GM21576 (cell line): ENCODE results near the gene PARD3.
"Not testable (repeated sequence)": the region's sequence is repeated elsewhere in the genome, so short reads cannot be mapped to it uniquely, and the experiment has no call there.

Source experiments
- ATAC-seq: cut with Tn5 transposase; IDR thresholded peaks from one replicate; pipeline ENCODE4 v1.9.1; 2021; ENCODE audit warnings: mild to moderate bottlenecking, moderate library complexity; ENCODE audit not compliant: unreplicated experiment

Gene PARD3

DNA sequence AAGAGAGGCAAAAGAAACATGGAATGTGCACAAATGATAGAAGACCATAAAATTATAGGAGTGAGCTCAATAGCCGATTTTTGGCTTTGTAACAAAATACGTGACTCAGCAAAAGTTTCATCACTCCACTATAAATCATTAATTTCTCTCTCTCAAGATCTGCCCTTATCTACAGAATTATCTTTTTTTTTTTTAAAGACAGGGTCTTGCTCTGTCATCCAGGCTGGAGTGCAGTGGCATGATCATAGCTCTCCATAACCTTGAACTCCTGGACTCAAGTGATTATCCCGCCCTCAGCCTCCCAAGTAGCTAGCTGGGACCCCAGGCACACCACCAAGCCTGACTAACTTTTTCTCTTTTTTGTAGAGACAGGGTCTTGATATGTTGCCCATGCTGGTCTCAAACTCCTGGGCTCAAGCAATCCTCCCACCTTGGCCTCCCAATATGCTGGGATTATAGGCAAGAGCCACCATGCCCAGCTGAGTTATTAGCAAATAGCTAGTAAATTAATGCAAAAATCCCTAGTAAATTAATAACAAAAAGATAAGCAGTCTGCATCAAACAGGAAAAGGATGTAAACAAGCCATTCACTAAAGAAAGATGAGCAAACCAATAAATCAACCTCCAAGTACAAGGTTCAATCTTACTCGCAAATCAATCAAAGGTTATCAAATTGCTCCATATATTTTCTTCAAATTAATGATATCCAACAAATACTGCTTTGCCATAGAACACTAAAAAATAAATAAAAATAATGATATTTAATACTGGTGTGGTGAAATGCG, 450.7 kb downstream of the PARD3 start:
- ATAC-seq: no peak

DNA sequence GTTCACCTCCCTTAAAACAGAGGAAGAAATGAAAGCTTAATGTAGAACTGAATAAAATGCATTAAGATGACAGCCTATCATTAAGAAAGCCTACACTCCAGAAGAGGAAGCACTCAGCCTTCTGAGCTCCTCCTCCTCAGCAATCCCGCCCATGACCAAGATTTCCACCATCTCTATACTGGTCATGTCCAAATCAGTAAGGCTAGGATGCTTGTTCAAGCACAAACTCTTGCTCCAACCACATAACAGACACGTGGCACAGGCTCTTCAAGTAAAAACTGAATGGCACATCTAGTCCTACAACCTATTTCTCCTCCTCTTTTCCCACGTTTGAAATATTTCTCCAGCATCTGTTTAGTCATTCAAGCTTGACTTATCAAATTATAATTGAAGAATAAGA, 454.1 kb downstream of the PARD3 start:
- no peak for ATAC-seq

DNA sequence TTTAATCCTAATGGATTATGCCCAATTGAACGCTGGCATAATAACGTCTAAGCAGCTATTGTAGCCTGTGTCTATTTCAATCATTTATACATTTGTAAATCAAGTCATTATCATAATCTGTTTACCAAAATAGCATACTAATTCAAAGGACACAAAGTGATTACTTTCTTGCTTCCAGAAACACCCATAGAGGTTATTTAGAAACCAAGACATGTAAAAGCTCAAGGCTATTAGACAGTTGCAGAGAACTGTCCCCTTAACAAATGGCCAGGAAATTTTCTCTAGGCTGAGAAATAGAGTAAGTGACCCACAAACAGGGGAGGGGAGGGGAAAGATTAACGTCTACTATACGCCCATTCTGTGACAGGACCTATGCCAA, 455.7 kb downstream of the PARD3 start:
- ATAC-seq: no peak

DNA sequence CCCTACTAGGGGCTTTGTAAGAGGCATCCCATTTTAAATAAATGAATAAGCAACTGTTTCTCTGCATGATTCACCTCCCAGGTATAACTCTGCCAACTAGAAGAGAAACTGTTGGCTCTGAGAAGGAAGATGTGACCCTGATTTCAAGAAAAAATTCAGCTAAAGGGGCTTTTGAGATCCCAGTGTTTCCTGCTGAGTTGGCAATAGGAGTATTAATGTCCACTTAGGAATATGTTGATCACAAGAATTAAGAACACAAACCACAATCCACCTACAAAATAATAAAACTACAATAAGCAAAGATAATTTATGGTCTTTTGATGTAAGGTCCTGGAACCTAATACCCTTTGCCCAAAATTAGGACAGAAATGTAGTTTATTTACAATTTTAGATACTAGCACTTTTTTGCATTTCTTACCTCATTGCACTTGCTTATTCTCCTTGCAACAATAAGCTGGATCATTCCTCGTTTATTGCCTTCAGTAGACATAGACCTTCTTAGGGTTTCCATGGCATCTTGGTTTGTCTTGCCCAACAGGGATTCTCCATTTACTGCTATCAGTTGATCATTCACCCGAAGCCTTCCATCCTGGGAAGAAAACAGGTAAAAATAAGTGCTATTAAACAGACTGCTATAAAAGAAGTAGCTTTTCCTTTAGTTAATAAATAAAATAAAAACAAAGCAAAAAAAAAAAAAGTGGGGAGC, 456.2 kb downstream of the PARD3 start:
- ATAC-seq: no peak

DNA sequence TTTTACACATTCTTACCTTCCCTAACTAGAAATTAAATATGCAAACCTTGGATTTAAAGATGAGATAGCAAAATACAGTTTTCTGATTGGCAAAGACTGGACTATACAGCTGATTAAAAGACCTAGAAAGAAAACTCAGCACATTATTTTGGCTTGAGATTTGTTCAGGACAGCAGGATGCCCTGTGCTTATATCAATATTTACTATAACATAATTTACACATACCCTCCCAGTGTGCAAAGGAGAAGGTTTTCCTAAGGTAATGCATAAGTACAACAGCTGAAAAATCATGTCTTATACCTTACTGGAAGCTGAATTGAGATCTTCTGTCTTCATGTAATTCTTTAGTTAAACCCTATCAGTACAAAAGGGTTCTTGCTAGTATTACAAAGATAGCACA, 458.6 kb downstream of the PARD3 start:
- ATAC-seq: no peak

DNA sequence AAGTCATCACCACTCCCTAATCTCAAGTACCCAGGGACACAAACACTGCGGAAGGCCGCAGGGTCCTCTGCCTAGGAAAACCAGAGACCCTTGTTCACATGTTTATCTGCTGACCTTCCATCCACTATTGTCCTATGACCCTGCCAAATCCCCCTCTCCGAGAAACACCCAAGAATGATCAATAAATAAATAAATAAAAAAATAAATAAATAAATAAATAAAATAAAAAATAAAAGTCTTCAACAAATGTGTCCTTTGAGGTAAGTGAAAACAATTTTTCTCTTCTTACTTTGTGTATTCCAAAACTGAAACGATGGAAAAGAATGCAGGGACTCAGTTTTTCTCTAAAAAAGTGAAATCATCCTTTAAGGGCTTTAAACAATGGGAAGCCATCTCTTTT, 461.6 kb downstream of the PARD3 start:
- not testable (repeated sequence) for ATAC-seq

DNA sequence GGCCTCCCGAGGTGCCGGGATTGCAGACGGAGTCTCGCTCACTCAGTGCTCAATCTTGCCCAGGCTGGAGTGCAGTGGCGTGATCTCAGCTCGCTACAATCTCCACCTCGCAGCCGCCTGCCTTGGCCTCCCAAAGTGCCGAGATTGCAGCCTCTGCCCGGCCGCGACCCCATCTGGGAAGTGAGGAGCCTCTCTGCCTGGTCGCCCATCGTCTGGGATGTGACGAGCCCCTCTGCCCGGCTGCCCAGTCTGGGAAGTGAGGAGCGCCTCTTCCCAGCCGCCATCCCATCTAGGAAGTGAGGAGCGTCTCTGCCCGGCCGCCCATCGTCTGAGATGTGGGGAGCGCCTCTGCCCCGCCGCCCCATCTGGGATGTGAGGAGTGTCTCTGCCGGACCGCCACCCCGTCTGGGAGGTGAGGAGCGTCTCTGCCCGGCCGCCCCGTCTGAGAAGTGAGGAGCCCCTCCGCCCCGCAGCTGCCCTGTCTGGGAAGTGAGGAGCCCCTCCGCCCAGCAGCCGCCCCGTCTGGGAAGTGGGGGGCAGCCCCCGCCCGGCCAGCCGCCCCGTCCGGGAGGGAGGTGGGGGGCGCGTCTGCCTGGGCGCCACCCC, 462.4 kb downstream of the PARD3 start:
- not testable (repeated sequence) for ATAC-seq

DNA sequence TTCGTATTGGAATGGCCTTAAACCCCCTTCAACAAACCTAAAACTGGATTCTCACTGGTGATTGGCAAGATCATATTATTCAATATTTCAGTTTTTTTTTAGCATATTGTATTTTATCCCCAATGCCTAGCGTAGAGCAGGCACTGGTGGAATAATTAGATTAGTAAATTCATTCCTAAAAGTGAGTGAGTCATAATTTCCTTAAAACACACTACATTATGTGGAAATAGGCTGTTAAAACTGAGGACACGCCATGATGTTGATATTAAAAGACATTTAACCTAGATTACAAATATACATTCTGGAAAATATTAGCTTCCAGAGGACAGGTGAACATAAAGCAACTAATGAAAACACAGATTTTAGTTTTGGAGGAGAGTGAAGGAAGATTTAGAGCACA, 463.9 kb downstream of the PARD3 start:
- no peak for ATAC-seq

DNA sequence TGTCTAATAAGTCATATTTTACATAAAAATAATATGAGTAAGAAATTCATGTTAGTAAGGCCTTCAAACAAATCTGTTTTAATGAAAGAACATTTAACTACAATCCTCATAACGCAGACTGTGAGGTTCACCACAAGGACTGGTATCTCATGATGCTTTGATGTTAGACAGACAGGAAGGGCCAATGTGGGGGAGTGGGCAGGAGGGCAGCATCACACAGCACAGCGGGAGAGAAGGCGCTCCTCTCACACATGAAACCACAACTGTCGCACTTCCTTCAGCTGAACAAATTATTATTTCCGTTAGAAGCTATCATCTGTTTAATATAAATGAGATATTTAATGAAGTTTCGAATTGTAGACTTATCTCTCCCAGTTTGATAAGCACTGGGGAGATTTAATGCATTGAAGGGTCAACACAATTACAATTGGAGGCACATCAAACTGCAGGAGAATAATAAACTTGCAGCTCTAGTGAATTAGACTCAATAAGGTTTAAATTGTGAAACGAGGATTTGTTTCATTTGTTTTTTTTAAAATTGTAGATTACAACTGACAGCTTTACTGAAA, 466.1 kb downstream of the PARD3 start:
- ATAC-seq: no peak

DNA sequence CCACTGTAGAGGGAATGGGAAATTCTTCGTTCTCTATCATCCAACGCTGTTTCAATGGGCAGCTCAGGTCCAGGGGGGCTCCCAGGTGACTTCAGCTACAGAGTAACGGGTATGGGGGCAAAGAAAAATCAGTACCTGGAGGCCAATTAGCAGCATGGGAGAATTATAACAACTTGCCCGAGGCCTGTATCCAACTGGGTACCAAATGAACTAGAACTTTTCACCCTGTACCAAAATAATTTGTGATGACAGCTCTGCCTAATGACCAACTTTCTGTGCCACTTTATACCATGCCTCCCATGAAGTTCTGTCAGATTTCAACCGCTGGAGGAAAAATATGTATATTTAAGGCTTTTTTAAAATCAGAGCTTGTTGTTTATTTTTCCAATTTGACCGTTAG, 467.1 kb downstream of the PARD3 start:
- ATAC-seq: no peak

DNA sequence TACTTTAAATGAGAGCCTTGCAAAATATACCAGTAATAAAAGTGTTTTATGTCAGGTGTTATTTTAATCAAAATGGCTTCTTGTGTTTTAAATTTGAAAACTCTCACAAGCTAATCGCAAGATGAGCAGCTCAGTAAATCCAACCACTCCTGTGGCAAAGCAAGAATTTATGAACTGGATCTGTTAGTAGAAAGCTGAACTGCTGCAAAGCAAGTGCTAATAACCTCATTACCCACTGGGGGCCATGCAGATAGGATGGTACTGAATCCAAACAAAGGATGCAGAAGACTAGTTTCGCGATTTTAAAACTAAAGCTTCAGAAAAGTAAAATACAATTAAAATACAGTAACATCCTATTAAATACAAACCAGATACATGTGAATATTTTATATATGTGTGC, 468.0 kb downstream of the PARD3 start:
- ATAC-seq: no peak

DNA sequence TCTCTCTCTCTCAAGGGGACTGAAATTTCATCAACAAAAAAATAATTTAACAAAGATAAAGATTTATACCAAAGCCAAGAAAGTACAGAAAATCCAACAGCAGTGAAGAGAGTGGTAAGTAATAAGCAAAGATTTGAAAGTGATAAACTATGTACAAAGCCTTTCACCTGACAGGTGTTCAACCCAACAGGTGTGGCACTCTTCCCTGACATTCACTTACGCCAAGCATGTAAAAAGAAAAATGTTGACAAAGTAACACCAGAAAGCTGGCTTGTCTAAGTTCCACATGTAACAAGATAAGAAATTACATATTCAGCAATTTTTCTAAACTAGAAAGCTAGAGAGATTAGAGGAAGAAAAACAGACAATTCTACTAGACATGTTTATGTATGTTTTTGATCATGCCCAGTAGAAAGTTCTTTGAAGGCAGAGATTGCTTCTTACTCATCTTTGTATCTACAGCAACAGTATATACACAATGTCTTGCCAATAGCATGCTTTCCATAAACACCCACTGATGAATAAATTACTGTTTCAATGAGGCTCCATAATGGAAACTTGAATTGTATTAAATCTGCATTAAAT, 468.5 kb downstream of the PARD3 start:
- no peak for ATAC-seq

DNA sequence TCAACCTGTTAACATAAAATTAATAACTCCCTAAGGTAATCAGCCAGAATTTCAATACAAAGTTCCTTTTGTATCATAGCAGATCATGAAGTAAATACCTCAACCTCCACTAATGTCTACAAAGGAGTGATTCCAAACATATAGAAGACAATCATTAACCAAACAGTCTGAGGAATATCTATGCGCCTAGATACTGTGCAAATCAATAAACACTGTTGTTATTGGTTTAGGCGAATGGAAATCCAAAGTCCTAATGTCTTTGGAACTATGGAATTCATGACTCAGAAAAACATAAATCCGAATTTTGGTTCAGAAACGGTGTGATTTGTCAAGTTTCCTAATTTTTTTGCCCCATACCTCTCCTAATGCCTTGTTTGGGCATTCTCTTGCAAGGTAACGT, 469.7 kb downstream of the PARD3 start:
- no peak for ATAC-seq

DNA sequence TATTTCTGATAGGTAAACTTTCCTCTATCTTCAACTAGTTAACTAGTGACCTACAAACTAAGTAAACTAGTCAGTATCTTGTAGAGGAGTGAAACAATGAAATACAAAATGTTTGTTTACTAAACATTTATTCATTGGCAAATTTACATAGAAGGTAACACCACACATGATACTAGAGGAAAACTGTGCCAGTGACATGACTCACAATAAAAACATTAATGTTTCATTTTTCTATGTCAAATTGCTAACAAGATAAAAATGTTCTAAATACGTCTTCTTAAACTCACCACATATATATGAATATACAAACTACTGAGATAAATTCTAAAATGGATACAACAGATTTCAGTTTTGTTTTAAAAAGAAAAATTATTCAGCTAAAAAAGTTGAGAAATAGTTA, 471.3 kb downstream of the PARD3 start:
- ATAC-seq: no peak

DNA sequence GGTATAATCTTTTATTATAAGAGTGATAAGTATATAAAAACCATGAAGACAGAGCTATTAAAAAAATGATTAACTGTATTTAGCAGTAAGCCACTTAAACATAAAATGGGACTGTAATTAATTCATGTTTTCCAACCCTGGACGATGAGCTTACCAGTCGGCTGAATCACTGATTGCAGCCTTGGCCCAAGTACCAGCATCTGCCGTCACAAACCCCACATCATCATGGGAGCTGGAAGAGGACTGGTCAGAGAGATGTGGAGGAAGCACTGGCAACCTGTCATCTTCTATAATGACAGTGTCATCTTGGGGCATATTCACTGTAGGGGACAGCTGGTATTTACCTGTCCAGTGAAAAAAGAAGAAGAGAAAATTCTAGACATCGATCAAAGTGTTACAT, 473.6 kb downstream of the PARD3 start:
- ATAC-seq: no peak

DNA sequence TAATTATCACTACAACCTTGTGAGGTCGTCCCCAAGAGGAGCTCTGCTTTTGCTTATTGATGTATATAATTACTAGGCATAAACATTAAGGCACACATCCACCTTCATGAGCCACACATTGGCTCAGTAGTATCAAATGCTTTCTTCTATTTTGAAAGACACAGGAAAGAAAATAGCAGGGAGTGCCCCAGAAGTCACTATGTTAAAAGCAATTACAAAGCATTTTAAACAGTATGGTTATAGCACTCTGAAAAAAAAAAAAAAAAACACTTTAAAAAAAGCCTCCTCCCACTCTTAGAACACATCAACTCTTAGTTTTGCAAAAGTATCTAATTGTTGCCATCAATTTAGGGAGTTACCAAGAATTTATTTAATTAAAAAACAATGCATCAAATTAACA, 474.2 kb downstream of the PARD3 start:
- ATAC-seq: no peak

DNA sequence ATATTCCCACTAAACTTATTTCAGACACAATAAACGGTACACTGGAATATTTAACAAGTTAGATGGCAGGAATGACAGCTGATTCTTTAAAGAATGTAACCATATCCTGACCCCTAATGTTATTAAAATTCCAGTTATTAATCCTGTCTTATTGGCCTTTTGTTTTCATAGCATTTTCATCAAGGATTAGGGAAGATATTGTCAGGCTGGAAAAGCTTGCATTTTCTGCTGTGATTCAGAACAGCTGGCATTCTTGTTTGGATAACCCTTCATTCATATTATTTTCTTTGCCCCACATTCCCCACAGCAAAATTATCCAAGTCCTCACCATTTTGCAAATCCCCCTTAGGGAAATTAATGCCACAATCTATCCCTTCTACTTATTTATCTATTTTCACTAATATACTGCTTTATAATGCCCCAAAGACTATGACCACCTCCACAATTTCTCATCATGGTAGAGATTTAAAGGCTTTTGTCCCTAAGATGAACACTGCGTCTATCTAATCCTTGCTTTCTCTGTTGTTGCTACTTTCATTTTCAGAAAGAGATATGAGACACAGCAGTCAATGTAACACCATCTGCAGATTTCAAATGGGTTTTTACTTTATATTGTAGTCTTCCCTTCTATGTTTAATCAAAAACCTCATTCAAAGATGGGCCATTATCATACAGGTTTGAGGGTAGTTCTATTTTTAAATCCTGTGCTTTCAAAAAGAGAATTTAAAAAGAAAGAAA, 475.1 kb downstream of the PARD3 start:
- no peak for ATAC-seq

DNA sequence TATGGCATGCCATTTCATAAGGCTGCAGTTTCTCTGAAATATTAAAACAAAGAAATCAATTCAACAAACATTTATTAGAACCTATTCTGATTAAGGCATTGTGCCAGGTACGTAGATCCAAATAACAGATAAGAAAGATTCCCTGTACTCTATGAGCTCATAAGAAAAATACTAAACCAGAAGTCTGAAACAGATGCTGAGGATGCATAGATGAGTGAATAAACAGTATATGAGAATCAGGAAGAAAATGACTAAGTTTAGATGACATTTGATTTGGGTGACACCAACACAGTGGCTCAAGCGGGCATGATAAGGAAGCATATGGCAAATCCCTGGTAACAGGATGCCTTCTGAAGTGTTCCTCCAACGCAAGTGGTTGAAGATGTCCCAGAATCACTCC, 477.2 kb downstream of the PARD3 start:
- ATAC-seq: no peak

DNA sequence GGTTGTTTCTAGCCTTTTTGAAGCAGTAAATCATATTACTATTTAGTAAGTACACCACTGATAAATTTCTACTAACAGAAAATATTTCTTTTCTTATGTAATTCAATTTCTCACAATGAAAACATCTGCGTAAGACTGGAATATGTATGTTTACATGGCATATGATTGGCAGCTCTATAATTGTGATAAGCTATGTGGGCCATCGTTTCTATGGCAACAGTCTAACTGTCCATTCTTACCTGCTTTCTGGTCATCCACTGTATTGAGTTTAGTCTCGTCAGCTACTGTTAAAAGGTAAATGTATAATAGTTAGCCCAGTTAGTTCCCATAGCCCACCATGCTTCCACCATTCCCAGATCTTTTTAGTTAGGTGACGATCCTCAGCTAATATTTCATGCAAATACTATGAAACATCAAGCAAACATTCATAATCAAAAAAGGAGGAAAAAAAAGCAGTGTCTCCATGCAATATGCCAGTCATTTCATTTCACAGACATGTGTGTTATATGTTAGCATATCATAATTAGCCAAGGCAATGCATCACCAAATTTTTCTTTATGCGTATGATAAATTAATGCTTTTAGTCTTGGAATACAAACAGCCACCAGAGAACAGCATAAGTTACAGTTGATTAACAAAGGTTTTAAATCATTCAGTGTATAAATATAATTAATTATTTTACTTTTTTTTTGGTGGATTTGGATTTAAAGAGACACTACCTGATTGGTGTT, 479.0 kb downstream of the PARD3 start:
- ATAC-seq: no peak

DNA sequence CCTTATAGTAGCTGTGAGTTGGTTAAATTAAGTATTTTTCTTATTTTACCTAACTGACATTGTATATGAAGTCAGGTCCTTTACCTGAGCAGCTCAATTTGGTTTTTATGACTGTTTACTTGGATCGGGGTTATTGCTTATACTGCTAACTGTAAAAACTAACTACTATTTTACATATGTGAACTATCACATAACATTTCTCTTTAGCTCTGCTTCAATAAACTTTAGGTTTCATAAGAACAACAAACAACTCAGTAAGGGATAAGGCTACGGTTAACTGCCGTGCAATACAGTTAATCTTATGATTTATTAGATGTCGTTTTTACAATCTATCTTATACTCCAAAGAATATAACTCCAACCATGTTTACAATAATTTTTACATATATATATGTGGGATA, 480.2 kb downstream of the PARD3 start:
- no peak for ATAC-seq
